HG03378 (cell line): ENCODE results near the gene TMTC1.

Experiments
- ATAC-seq: cut with Tn5 transposase; IDR thresholded peaks from one replicate; pipeline ENCODE4 v1.9.1; 2021; ENCODE audit warnings: mild to moderate bottlenecking, moderate library complexity; ENCODE audit not compliant: unreplicated experiment

Gene TMTC1

GRCh38 chr12:29741342-29742241, 42.1 kb downstream of the TMTC1 start:
- no peak for ATAC-seq

GRCh38 chr12:29739279-29739991, 44.3 kb downstream of the TMTC1 start:
- no peak for ATAC-seq

- no peak for ATAC-seq
Observed at GRCh38 chr12:29738365-29738764, 45.4 kb downstream of the TMTC1 start.

GRCh38 chr12:29737644-29738043, 46.1 kb downstream of the TMTC1 start:
- ATAC-seq = no peak

- ATAC-seq = no peak
Observed at GRCh38 chr12:29735604-29736003, 48.1 kb downstream of the TMTC1 start.

GRCh38 chr12:29734734-29735133, 49.0 kb downstream of the TMTC1 start:
- ATAC-seq = no peak

- ATAC-seq = no peak
Observed at GRCh38 chr12:29734305-29734704, 49.4 kb downstream of the TMTC1 start.

- no peak for ATAC-seq
Observed at GRCh38 chr12:29733501-29733900, 50.2 kb downstream of the TMTC1 start.

GRCh38 chr12:29733060-29733459, 50.7 kb downstream of the TMTC1 start:
- ATAC-seq = no peak

- no peak for ATAC-seq
Observed at GRCh38 chr12:29732593-29732992, 51.1 kb downstream of the TMTC1 start.

- ATAC-seq = no peak
Observed at GRCh38 chr12:29732191-29732590, 51.6 kb downstream of the TMTC1 start.

GRCh38 chr12:29731591-29731990, 52.2 kb downstream of the TMTC1 start:
- ATAC-seq = no peak

GRCh38 chr12:29730481-29730880, 53.3 kb downstream of the TMTC1 start:
- ATAC-seq = no peak

- ATAC-seq = no peak
Observed at GRCh38 chr12:29728030-29728429, 55.7 kb downstream of the TMTC1 start.

GRCh38 chr12:29726741-29727348, 56.9 kb downstream of the TMTC1 start:
- ATAC-seq = no peak

GRCh38 chr12:29726321-29726692, 57.4 kb downstream of the TMTC1 start:
- ATAC-seq = no peak

- ATAC-seq = no peak
Observed at GRCh38 chr12:29725587-29726320, 58.0 kb downstream of the TMTC1 start.

- ATAC-seq = no peak
Observed at GRCh38 chr12:29722164-29722563, 61.6 kb downstream of the TMTC1 start.

- no peak for ATAC-seq
Observed at GRCh38 chr12:29719381-29719780, 64.4 kb downstream of the TMTC1 start.

GRCh38 chr12:29717540-29718100, 66.1 kb downstream of the TMTC1 start:
- ATAC-seq = no peak

- ATAC-seq = no peak
Observed at GRCh38 chr12:29714966-29715365, 68.8 kb downstream of the TMTC1 start.
